ENCODE data around the gene ALDH1A2.
A peak's percentile ranks its signal among the peaks of the same experiment; 100 is the strongest.

The ALDH1A2 gene

DNA sequence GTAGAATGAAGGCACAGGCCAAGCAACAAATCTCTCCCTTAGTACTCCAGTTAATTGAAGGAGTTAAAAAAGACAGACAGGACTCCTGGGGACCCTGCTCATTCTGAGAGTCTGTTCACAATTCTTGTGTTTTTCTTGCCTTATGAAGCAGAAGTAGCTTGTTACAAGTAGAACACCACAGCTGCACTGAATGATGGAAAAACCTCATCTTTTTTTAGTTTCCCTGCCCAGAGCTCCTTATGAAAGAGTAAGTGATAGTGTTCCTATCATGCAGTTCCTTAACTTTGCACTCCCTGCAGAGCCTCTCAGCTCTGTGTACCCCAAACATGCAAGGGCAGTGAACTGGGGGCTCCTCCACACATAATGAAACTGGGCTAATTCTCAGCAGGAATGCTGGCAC, 95.5 kb downstream of the ALDH1A2 start:
- TF ChIP-seq, protein P1, sequence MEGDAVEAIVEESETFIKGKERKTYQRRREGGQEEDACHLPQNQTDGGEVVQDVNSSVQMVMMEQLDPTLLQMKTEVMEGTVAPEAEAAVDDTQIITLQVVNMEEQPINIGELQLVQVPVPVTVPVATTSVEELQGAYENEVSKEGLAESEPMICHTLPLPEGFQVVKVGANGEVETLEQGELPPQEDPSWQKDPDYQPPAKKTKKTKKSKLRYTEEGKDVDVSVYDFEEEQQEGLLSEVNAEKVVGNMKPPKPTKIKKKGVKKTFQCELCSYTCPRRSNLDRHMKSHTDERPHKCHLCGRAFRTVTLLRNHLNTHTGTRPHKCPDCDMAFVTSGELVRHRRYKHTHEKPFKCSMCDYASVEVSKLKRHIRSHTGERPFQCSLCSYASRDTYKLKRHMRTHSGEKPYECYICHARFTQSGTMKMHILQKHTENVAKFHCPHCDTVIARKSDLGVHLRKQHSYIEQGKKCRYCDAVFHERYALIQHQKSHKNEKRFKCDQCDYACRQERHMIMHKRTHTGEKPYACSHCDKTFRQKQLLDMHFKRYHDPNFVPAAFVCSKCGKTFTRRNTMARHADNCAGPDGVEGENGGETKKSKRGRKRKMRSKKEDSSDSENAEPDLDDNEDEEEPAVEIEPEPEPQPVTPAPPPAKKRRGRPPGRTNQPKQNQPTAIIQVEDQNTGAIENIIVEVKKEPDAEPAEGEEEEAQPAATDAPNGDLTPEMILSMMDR (IDR thresholded peaks at IDR 0.05): no peak

DNA sequence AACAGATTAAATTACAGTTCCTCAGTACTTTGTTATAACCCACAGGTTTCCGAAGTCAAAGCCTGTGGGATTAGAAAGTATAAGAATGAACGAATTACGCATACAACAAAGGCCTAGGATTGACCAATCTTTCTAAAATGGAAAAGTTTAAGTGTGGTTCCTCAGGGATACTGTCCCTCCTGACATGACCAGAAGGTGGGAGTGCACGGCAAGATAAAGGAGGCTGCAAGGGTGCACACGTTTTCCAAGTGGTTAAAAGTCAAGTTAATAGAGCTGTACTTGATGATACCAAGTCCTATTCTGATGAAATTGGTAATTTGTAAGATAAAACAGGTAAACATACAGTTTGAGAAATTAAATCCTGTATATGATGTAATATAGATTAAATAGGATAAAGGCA, 96.2 kb downstream of the ALDH1A2 start:
- TF ChIP-seq, protein P1 (IDR thresholded peaks at IDR 0.05): peak; percentile 29; the same call in 1 of the 2 replicates

- TF ChIP-seq, protein P1 (IDR thresholded peaks at IDR 0.05): no peak
Observed at GRCh38 chr15:57962887-57963286, 102.6 kb downstream of the ALDH1A2 start.

GRCh38 chr15:57961919-57962318, 103.6 kb downstream of the ALDH1A2 start:
- TF ChIP-seq, protein P1 (IDR thresholded peaks at IDR 0.05): no peak

DNA sequence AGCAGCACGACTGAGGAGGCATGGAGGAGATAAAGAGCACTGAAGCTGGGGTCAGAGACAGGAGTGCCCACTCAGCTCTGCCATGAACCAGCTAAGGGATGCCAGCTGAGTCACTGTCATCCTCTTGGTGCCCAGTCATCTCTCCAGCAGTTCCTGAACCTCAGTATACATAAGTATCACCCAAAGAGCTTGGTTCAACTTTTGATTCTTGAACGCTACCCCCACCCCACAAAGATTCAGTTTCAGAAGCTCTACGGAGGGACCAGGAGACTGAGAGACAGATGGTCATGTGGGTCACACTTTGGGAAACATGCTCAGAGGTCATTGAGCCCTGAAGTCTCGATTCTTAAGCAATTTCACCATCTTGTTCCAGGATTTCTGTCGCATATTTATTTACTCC, 108.4 kb downstream of the ALDH1A2 start:
- TF ChIP-seq, protein P1 (IDR thresholded peaks at IDR 0.05): no peak

- TF ChIP-seq, protein P1 (IDR thresholded peaks at IDR 0.05): no peak
Observed at GRCh38 chr15:57953874-57954273, 111.6 kb downstream of the ALDH1A2 start.

- TF ChIP-seq, protein P1 (IDR thresholded peaks at IDR 0.05): no peak
Observed at GRCh38 chr15:57951328-57951932, 114.1 kb downstream of the ALDH1A2 start.

Measured in LNCAP (cell line).